H1 (cell line): ENCODE measurements around the gene RHOH. TPM values are rescaled to one million over a fixed set of nuclear protein-coding genes. Genes with fewer than 3 reads are reported as not detected.

Experiments used
- CTCF ChIA-PET: fragments of 300-600 bp; sonication (Branson Sonifier 250); formaldehyde crosslinking; loops from one replicate; lab custom pipeline; 2021; ENCODE audit not compliant: partially characterized antibody; lab: Charles Lee
- POLR2A ChIA-PET: fragments of 300-600 bp; sonication (Branson Sonifier 250); formaldehyde crosslinking; loops from one replicate; lab custom pipeline; 2021; ENCODE audit warnings: inconsistent platforms; ENCODE audit not compliant: partially characterized antibody; lab: Charles Lee
- DNase-seq, 2 experiments: peaks; one replicate each; pipeline versions ENCODE4 v3.0.0 to v3.0.0-alpha.2; 2010 to 2022; ENCODE audit warnings: low spot score in 2 of 2, low read depth in 1 of 2, mixed read lengths in 1 of 2
- FAIRE-seq: peaks from 2 replicates; lab custom pipeline; 2011; peaks lifted over from hg19 to GRCh38; lab: Jason Lieb, UNC
- H2AFZ ChIP-seq: 2 replicates; pipeline ENCODE4 v1.8.1; 2012; ENCODE audit warnings: low read length, inconsistent platforms
- H2AK5ac ChIP-seq: 2 replicates; pipeline ENCODE4 v1.6.1; 2013; ENCODE audit warnings: low read depth, low read length
- H2BK120ac ChIP-seq: replicated peaks from 2 replicates; pipeline ENCODE3; 2013; ENCODE audit warnings: low read depth, low read length, inconsistent platforms
- H2BK12ac ChIP-seq: 2 replicates; pipeline ENCODE4 v1.6.1; 2013; ENCODE audit warnings: low read depth, low read length
- H2BK15ac ChIP-seq: 2 replicates; pipeline ENCODE4 v1.6.1; 2013; ENCODE audit warnings: low read length
- H2BK20ac ChIP-seq: 2 replicates; pipeline ENCODE4 v1.6.1; 2013; ENCODE audit warnings: low read length
- H2BK5ac ChIP-seq: 2 replicates; pipeline ENCODE4 v1.6.1; 2013; ENCODE audit warnings: low read depth, low read length
- H3K14ac ChIP-seq: 2 replicates; pipeline ENCODE4 v1.6.1; 2013; ENCODE audit warnings: inconsistent platforms; ENCODE audit not compliant: insufficient read length
- H3K18ac ChIP-seq: 2 replicates; pipeline ENCODE4 v1.6.1; 2013; ENCODE audit warnings: low read length; ENCODE audit errors: extremely low read depth
- H3K23ac ChIP-seq: 2 replicates; pipeline ENCODE4 v1.6.1; 2013; ENCODE audit warnings: inconsistent platforms; ENCODE audit not compliant: insufficient read length
- H3K23me2 ChIP-seq: 2 replicates; pipeline ENCODE4 v1.6.1; 2013; ENCODE audit warnings: low read depth, low read length
- H3K27ac ChIP-seq: 2 replicates; pipeline ENCODE4 v1.6.1; 2011; ENCODE audit warnings: low read depth, low read length, inconsistent platforms
- H3K27me3 ChIP-seq, 4 experiments: replicated peaks in 1 of 4; 1 replicate in 1 of 4; 2 replicates in 3 of 4; pipeline versions ENCODE4 v1.6.1 to v1.8.1; 2011 to 2013; ENCODE audit warnings: low read length in 3 of 4, mild to moderate bottlenecking in 3 of 4, inconsistent platforms in 2 of 4, mixed read lengths in 2 of 4, moderate library complexity in 1 of 4; ENCODE audit not compliant: control insufficient read depth in 3 of 4, insufficient read depth in 3 of 4; ENCODE audit errors: extremely low read depth in 1 of 4
- H3K36me3 ChIP-seq, 4 experiments: 2 replicates each; pipeline versions ENCODE4 v1.6.1 to v1.8.1; 2011 to 2013; ENCODE audit warnings: mild to moderate bottlenecking in 4 of 4, low read length in 3 of 4, moderate library complexity in 2 of 4, control low read depth in 1 of 4, inconsistent platforms in 1 of 4; ENCODE audit not compliant: insufficient read depth in 4 of 4, control insufficient read depth in 2 of 4
- H3K4ac ChIP-seq: replicated peaks from 2 replicates; pipeline ENCODE3; 2013; ENCODE audit warnings: low read length, low read depth, mixed read lengths, inconsistent platforms; ENCODE audit not compliant: insufficient read length
- H3K4me1 ChIP-seq, 4 experiments: replicated peaks in 1 of 4; 1 replicate in 1 of 4; 2 replicates in 3 of 4; pipeline versions ENCODE4 v1.6.1 to v1.8.1; 2011 to 2013; ENCODE audit warnings: low read length in 3 of 4, inconsistent platforms in 2 of 4, mixed read lengths in 1 of 4; ENCODE audit not compliant: insufficient read depth in 4 of 4, control insufficient read depth in 3 of 4
- H3K4me2 ChIP-seq, 2 experiments: 2 replicates each; pipeline versions ENCODE4 v1.6.1 to v1.8.1; 2011 to 2013; ENCODE audit warnings: low read depth in 2 of 2, low read length in 2 of 2, control low read depth in 1 of 2, inconsistent platforms in 1 of 2, mild to moderate bottlenecking in 1 of 2; ENCODE audit not compliant: insufficient read depth in 1 of 2
- H3K4me3 ChIP-seq, 4 experiments: fragments of 200-600, 300-600 bp in 1 of 4; sonication (generic), shearing (Covaris generic), sonication (Bioruptor Twin) in 1 of 4; 2 replicates each; pipeline versions ENCODE4 v1.5.1 to v1.8.1; 2011 to 2016; ENCODE audit warnings: low read length in 4 of 4, low read depth in 3 of 4, control low read depth in 2 of 4, inconsistent platforms in 2 of 4, mild to moderate bottlenecking in 2 of 4, mixed read lengths in 1 of 4, moderate library complexity in 1 of 4; ENCODE audit not compliant: insufficient read depth in 2 of 4; ENCODE audit errors: extremely low read depth in 1 of 4
- H3K56ac ChIP-seq: replicated peaks from 2 replicates; pipeline ENCODE3; 2013; ENCODE audit warnings: low read depth, mild to moderate bottlenecking, mixed read lengths, low read length, inconsistent platforms; ENCODE audit not compliant: insufficient read length
- H3K79me1 ChIP-seq: 2 replicates; pipeline ENCODE4 v1.6.1; 2013; ENCODE audit warnings: low read depth, low read length, control low read depth
- H3K79me2 ChIP-seq, 2 experiments: 2 replicates each; pipeline versions ENCODE4 v1.6.1 to v1.8.1; 2012 to 2013; ENCODE audit warnings: low read length in 2 of 2, mild to moderate bottlenecking in 2 of 2, inconsistent platforms in 1 of 2; ENCODE audit not compliant: insufficient read depth in 2 of 2, control insufficient read depth in 1 of 2
- H3K9ac ChIP-seq, 4 experiments: replicated peaks in 1 of 4; 1 replicate in 1 of 4; 2 replicates in 3 of 4; pipeline versions ENCODE4 v1.6.1 to v1.8.1; 2011 to 2013; ENCODE audit warnings: low read depth in 3 of 4, low read length in 3 of 4, control low read depth in 2 of 4, mild to moderate bottlenecking in 2 of 4, moderate library complexity in 2 of 4, inconsistent platforms in 1 of 4; ENCODE audit errors: extremely low read depth in 1 of 4
- H3K9me3 ChIP-seq, 2 experiments: 2 replicates each; pipeline versions ENCODE4 v1.6.1 to v1.8.1; 2012 to 2013; ENCODE audit warnings: mild to moderate bottlenecking in 2 of 2, moderate library complexity in 2 of 2, control low read depth in 1 of 2, inconsistent platforms in 1 of 2, low read depth in 1 of 2, low read length in 1 of 2, mixed read lengths in 1 of 2; ENCODE audit not compliant: insufficient read depth in 2 of 2
- H4K20me1 ChIP-seq, 2 experiments: replicated peaks in 1 of 2; 2 replicates each; pipeline versions ENCODE3 to v1.8.1; 2011 to 2013; ENCODE audit warnings: inconsistent platforms in 2 of 2, low read length in 2 of 2, mild to moderate bottlenecking in 1 of 2; ENCODE audit not compliant: insufficient read depth in 2 of 2, control insufficient read depth in 1 of 2
- H4K5ac ChIP-seq: 2 replicates; pipeline ENCODE4 v1.6.1; 2013; ENCODE audit warnings: low read length, low read depth, mixed read lengths, inconsistent platforms; ENCODE audit not compliant: insufficient read length
- H4K8ac ChIP-seq: 2 replicates; pipeline ENCODE4 v1.8.0; 2013; ENCODE audit warnings: mild to moderate bottlenecking, moderate library complexity, low read length, inconsistent platforms; ENCODE audit not compliant: insufficient read depth; ENCODE audit errors: extremely low read depth
- H4K91ac ChIP-seq: replicated peaks from 2 replicates; pipeline ENCODE3; 2013; ENCODE audit warnings: low read length, mixed read lengths, inconsistent platforms; ENCODE audit not compliant: insufficient read length
- WGBS, 2 experiments: shearing (Covaris generic) in 1 of 2; methylation state at CpG; one replicate each; pipeline versions ENCODE4 v1.1.6 to v1.1.7; 2013 to 2015; ENCODE audit warnings: low lambda C conversion rate in 2 of 2, mixed read lengths in 2 of 2, inconsistent platforms in 1 of 2, low coverage in 1 of 2, missing lambda C conversion rate in 1 of 2; ENCODE audit not compliant: insufficient replicate concordance in 2 of 2, insufficient coverage in 1 of 2, insufficient read length in 1 of 2; ENCODE audit errors: extremely low coverage in 1 of 2, missing lambda C conversion rate in 1 of 2; 5-methylcytosine and 5-hydroxymethylcytosine counted together
- polyA plus RNA-seq, 7 experiments: library from polyadenylated mRNA; depleted of rRNA in 3 of 7; stranded (reverse) in 5 of 7; unstranded in 2 of 7; fragments of >200 nt in 5 of 7; fragments of 200-250 nt in 2 of 7; gene quantifications; 1 replicate in 5 of 7; 2 replicates in 1 of 7; 4 replicates in 1 of 7; pipeline versions ENCODE4 v1.2.1 to v1.2.3, GENCODE V29; 2011 to 2013; ENCODE audit warnings: missing spikeins in 2 of 7, mixed read lengths in 2 of 7
- total RNA-seq: library from RNA; stranded (reverse); fragmentation: NEBNext Ultra II Directional; extraction: Animal tissue kit (Norgen Biotek cat#: 25700); gene quantifications from 2 replicates; pipeline ENCODE4 v1.2.1, GENCODE V29; 2021

Gene RHOH
- total and polyA plus RNA-seq, 2 of the 8 experiments (the other 6 are each of a cell fraction or from before 2014, with no cell fraction given) = 5.9 to 6.9 TPM

GRCh38 chr4:40224432-40224831 is 27.6 kb downstream of the RHOH start:
- H3K56ac ChIP-seq = no peak overlapping the region
- H2BK120ac ChIP-seq = no peak overlapping the region
- H3K23ac ChIP-seq = no peak overlapping the region
- H3K79me2 ChIP-seq = no peaks in the 10 kb centered on the region
- ChIA-PET CTCF (no interaction called here), POLR2A (no interaction called here)
- no peak overlapping the region for H3K9ac ChIP-seq
- FAIRE-seq = no peak
- H4K91ac ChIP-seq = no peak overlapping the region
- no peaks in the 10 kb centered on the region for H3K23me2 ChIP-seq
- H3K4ac ChIP-seq = no peak overlapping the region
- 95% methylated on average over 5 of the region's 5 CpGs; no CpG with 5 or more reads in 1 of the 2 experiments for WGBS, 2 experiments
- H2BK15ac ChIP-seq = no peak overlapping the region; the same call in 1 of the 2 replicates
- H2BK20ac ChIP-seq = no peak overlapping the region
- H3K36me3 ChIP-seq = peaks cover 0 to 3% (median 1%) of the 10 kb centered on the region in 4 experiments; a peak in 1 of 8 replicates
- no peaks in the 10 kb centered on the region for H4K20me1 ChIP-seq
- H4K8ac ChIP-seq = no peak overlapping the region
- H3K79me1 ChIP-seq = no peaks in the 10 kb centered on the region
- no peaks in the 10 kb centered on the region for H3K27me3 ChIP-seq
- no peak overlapping the region for H3K14ac ChIP-seq
- no peak overlapping the region for H2BK12ac ChIP-seq
- 0 out of 4 replicates have a peak, but pooled peaks cover 0 to 4% of the 10 kb centered on the region in 2 experiments for H3K9me3 ChIP-seq
- no peak overlapping the region for H2AFZ ChIP-seq
- no peak overlapping the region for H2BK5ac ChIP-seq
- DNase-seq = no peak
- H2AK5ac ChIP-seq = no peak overlapping the region
- no peak overlapping the region for H3K4me2 ChIP-seq
- H3K4me3 ChIP-seq = no peak overlapping the region
- H3K18ac ChIP-seq = no peak overlapping the region
- H3K4me1 ChIP-seq = peaks cover 0 to 2% (median 0%) of the 10 kb centered on the region in 4 experiments; a peak in 1 of 7 replicates
- H4K5ac ChIP-seq = no peak overlapping the region
- no peak overlapping the region for H3K27ac ChIP-seq
